ENCODE data around the gene NEK11.

NEK11 gene

GRCh38 chr3:131018970-131019369 is 7.7 kb upstream of the NEK11 start:
- DNase-seq (ENCODE audit: low read depth) = no peak
- no peak for TF ChIP-seq CTCF (IDR thresholded peaks at IDR 0.05; ENCODE audit: insufficient read depth, low read depth, low read length, missing control alignments)
- H3K4me3 ChIP-seq (ENCODE audit: low read depth, low read length) = no peak overlapping the region

- H3K4me3 ChIP-seq (ENCODE audit: low read depth, low read length) = no peak overlapping the region
- DNase-seq (ENCODE audit: low read depth) = no peak
- no peak for TF ChIP-seq CTCF (IDR thresholded peaks at IDR 0.05; ENCODE audit: insufficient read depth, low read depth, low read length, missing control alignments)
Observed at GRCh38 chr3:131020122-131020693, 6.5 kb upstream of the NEK11 start.

GRCh38 chr3:131025539-131025938 is 1.1 kb upstream of the NEK11 start:
- peak overlapping the region; percentile 80 for H3K4me3 ChIP-seq (ENCODE audit: low read depth, low read length)
- DNase-seq (ENCODE audit: low read depth) = no peak
- TF ChIP-seq CTCF (IDR thresholded peaks at IDR 0.05; ENCODE audit: insufficient read depth, low read depth, low read length, missing control alignments) = no peak

- no peak for DNase-seq (ENCODE audit: low read depth)
Observed at GRCh38 chr3:131028844-131029243, 2.2 kb downstream of the NEK11 start.

GRCh38 chr3:131031660-131032059 is 5.0 kb downstream of the NEK11 start:
- no peak for DNase-seq (ENCODE audit: low read depth)
- TF ChIP-seq CTCF (IDR thresholded peaks at IDR 0.05; ENCODE audit: insufficient read depth, low read depth, low read length, missing control alignments) = no peak
- H3K4me3 ChIP-seq (ENCODE audit: low read depth, low read length) = no peak overlapping the region

More at GRCh38 chr3:131028844-131029243, 2.2 kb downstream of the NEK11 start:
- no peak for TF ChIP-seq CTCF (IDR thresholded peaks at IDR 0.05; ENCODE audit: insufficient read depth, low read depth, low read length, missing control alignments)
- no peak overlapping the region for H3K4me3 ChIP-seq (ENCODE audit: low read depth, low read length)

- H3K4me3 ChIP-seq (ENCODE audit: low read depth, low read length) = no peak overlapping the region
- DNase-seq (ENCODE audit: low read depth) = peak; percentile 68
- TF ChIP-seq CTCF (IDR thresholded peaks at IDR 0.05; ENCODE audit: insufficient read depth, low read depth, low read length, missing control alignments) = peak; percentile 52
Observed at GRCh38 chr3:131033480-131034080, 6.9 kb downstream of the NEK11 start.

All from GM12865 (cell line).